ENCODE data around the gene ART5.

DNA sequence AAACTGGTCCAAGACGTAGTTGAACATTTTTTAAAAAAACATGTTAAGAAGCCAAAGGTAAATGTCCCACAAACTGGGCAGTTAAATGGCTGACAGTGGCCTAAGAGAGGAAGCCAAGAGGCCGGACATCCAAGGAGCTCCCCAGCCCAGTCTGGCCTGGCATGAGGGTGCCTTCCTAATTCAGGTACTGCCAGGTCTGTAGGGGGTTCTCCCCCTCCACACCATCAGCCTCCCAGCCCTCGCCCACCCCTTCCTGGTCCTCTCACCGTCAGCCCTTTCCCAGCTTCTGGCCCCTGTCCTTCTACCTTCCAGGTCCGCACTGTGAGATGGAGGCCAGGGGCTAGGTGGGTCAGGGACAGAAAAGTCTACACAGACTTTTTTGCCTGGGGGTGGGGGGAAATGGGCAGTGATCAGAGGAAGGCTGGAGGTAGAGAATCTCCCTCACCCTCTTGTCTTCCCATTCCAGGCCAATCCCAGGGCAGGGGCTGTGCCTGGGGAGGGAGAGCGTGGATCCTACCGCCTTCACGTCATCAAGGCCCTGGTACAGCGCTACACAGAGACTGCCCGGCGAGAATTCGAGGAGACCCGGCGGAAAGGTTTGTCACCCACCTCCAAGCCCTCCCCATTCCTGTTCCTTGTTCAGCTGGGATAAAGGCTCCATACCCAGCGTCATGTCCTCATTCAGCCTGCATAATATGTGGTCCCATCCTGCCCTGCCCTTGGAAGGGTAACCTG is 6.0 kb downstream of the ART5 start:
- TF ChIP-seq, protein P1, sequence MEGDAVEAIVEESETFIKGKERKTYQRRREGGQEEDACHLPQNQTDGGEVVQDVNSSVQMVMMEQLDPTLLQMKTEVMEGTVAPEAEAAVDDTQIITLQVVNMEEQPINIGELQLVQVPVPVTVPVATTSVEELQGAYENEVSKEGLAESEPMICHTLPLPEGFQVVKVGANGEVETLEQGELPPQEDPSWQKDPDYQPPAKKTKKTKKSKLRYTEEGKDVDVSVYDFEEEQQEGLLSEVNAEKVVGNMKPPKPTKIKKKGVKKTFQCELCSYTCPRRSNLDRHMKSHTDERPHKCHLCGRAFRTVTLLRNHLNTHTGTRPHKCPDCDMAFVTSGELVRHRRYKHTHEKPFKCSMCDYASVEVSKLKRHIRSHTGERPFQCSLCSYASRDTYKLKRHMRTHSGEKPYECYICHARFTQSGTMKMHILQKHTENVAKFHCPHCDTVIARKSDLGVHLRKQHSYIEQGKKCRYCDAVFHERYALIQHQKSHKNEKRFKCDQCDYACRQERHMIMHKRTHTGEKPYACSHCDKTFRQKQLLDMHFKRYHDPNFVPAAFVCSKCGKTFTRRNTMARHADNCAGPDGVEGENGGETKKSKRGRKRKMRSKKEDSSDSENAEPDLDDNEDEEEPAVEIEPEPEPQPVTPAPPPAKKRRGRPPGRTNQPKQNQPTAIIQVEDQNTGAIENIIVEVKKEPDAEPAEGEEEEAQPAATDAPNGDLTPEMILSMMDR (IDR thresholded peaks at IDR 0.05) = no peak
- TF ChIP-seq POLR2AphosphoS5 (IDR thresholded peaks at IDR 0.05) = no peak
- no peak for TF ChIP-seq POLR2A (IDR thresholded peaks at IDR 0.05)

All from sigmoid colon (tissue), 4 donors.